ENCODE data around the gene C22orf15.
"Not testable (repeated sequence)": the region's sequence is repeated elsewhere in the genome, so short reads cannot be mapped to it uniquely, and the experiment has no call there.

Gene C22orf15

GRCh38 chr22:23762842-23763578 is at the start of gene C22orf15:
Gene C22orf15, plus strand, starts transcription at chr22:23762990. Its CDS starts 317 bp downstream, at chr22:23763307.
- DNase-seq, result no peak

GRCh38 chr22:23713696-23714595 is 48.8 kb upstream of the C22orf15 start:
- DNase-seq, result no peak

GRCh38 chr22:23714596-23715578 is 47.9 kb upstream of the C22orf15 start:
- DNase-seq, result no peak

GRCh38 chr22:23715806-23716375 is 46.9 kb upstream of the C22orf15 start:
- DNase-seq, result no peak

GRCh38 chr22:23716811-23717801 is 45.7 kb upstream of the C22orf15 start:
- DNase-seq, result peak; percentile 88

- DNase-seq, result no peak
Measured at GRCh38 chr22:23718371-23719165, 44.2 kb upstream of the C22orf15 start.

- DNase-seq, result no peak
Measured at GRCh38 chr22:23720855-23721254, 41.9 kb upstream of the C22orf15 start.

- no peak for DNase-seq
Measured at GRCh38 chr22:23722160-23722559, 40.6 kb upstream of the C22orf15 start.

- no peak for DNase-seq
Measured at GRCh38 chr22:23722724-23723123, 40.1 kb upstream of the C22orf15 start.

- DNase-seq, result not testable (repeated sequence)
Measured at GRCh38 chr22:23728108-23728507, 34.7 kb upstream of the C22orf15 start.

GRCh38 chr22:23737696-23738095 is 25.1 kb upstream of the C22orf15 start:
- no peak for DNase-seq

- DNase-seq, result no peak
Measured at GRCh38 chr22:23742505-23743264, 20.1 kb upstream of the C22orf15 start.

GRCh38 chr22:23743303-23743705 is 19.5 kb upstream of the C22orf15 start:
- DNase-seq, result peak; percentile 88

- DNase-seq, result no peak
Measured at GRCh38 chr22:23744001-23744400, 18.8 kb upstream of the C22orf15 start.

GRCh38 chr22:23744485-23744884 is 18.3 kb upstream of the C22orf15 start:
- no peak for DNase-seq

GRCh38 chr22:23745791-23746190 is 17.0 kb upstream of the C22orf15 start:
- DNase-seq, result no peak

GRCh38 chr22:23749841-23750301 is 12.9 kb upstream of the C22orf15 start:
- DNase-seq, result peak; percentile 82

- no peak for DNase-seq
Measured at GRCh38 chr22:23750367-23750713, 12.4 kb upstream of the C22orf15 start.

GRCh38 chr22:23750714-23751440 is 11.9 kb upstream of the C22orf15 start, which contains the start of gene ZNF70:
Gene ZNF70, minus strand, starts transcription at chr22:23751112. Its CDS starts 5,972 bp downstream, at chr22:23745140.
- DNase-seq, result peak; percentile 89

All from left hindlimb (tissue), 1 donor.